IPS-20b (cell line): Measurements from ENCODE around the gene AHR.
A peak's percentile ranks its signal among the peaks of the same experiment; 100 is the strongest.

ENCODE experiments used
- H3K27ac ChIP-seq: one replicate; pipeline ENCODE4 v1.5.1; 2013; ENCODE audit warnings: low read length
- H3K27me3 ChIP-seq: 2 replicates; pipeline ENCODE4 v1.6.1; 2013; ENCODE audit warnings: mild to moderate bottlenecking, low read length, inconsistent platforms; ENCODE audit not compliant: insufficient read depth
- H3K36me3 ChIP-seq: 2 replicates; pipeline ENCODE4 v1.6.1; 2013; ENCODE audit warnings: low read depth, mild to moderate bottlenecking, inconsistent platforms, low read length, moderate library complexity; ENCODE audit not compliant: insufficient read depth
- H3K4me1 ChIP-seq: 2 replicates; pipeline ENCODE4 v1.6.1; 2013; ENCODE audit warnings: mild to moderate bottlenecking, control low read depth, inconsistent platforms, low read length, moderate library complexity; ENCODE audit not compliant: insufficient read depth
- H3K4me3 ChIP-seq: 2 replicates; pipeline ENCODE4 v1.5.1; 2013; ENCODE audit warnings: mild to moderate bottlenecking, low read length, inconsistent platforms
- H3K9ac ChIP-seq: 2 replicates; pipeline ENCODE4 v1.6.1; 2013; ENCODE audit warnings: low read depth, mild to moderate bottlenecking, inconsistent platforms, low read length, moderate library complexity
- H3K9me3 ChIP-seq: 2 replicates; pipeline ENCODE4 v1.6.1; 2013; ENCODE audit warnings: mild to moderate bottlenecking, low read depth, low read length, inconsistent platforms; ENCODE audit not compliant: insufficient read depth

Gene AHR

DNA sequence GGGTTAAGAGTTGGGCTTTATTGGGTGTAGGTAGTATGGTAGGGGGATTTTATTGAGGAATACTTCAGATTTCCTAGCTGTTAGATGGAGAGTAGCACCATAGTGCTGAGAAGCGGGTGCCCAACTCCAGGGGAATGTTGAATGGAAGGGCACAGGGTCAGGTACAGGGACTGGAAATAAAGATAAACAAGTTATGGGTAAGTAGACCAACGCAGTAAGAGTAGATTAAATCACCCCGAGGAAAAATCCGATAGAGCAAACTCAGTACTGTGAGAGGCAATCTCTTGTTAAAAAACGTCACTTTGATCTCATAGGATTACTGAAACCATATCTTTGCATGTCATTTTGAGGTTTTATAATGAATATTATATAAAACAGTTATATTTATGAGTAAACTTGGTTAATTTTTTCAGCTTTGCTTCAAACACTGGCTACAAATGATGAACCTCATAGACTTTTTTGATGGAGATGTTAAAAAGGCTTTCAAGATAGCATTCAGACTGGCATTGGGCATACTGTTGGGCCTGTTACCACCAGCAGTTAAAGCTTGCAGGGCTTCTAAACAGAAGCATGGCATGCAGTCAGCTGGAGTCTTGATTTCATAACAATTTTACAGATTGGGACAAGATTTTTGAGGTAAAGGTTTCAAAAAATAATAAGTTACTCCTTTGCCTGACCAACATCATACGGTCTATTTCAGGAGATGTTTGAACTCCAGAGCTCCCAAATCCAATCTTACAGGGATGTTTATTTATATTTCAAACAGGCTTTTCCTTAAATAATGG, 7.1 kb downstream of the AHR start:
- no peak overlapping the region for H3K4me3 ChIP-seq
- peaks cover 21% of the 10 kb centered on the region; the same call in 1 of the 2 replicates for H3K4me1 ChIP-seq
- H3K9me3 ChIP-seq: no peaks in the 10 kb centered on the region
- no peak overlapping the region for H3K9ac ChIP-seq
- peaks cover 2% of the 10 kb centered on the region; the same call in 1 of the 2 replicates for H3K27me3 ChIP-seq
- H3K27ac ChIP-seq: no peak overlapping the region
- no peaks in the 10 kb centered on the region for H3K36me3 ChIP-seq

DNA sequence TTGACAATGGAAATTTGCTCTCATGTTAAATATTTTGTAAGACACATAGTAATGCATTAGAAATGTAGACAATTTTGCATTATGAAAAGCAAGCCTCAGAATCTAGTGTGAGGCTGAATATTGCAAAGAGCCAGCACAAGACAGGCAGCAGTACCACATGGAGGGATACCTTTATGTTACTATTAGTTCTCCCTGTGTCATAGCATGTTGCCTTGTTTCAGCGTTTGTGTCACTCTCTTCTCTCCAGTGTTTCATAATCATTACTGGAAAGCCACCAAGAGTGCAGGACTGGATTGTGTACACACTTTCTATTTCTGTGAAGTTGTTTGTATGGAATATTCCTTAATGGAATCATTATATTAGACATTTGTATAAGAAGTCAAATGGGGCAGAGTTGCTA, 8.5 kb downstream of the AHR start:
- Histone ChIP-seq H3K36me3 (no peaks in the 10 kb centered on the region), H3K4me3 (no peak overlapping the region), H3K9me3 (no peaks in the 10 kb centered on the region), H3K27ac (no peak overlapping the region), H3K4me1 (peaks cover 26% of the 10 kb centered on the region; the same call in 1 of the 2 replicates), H3K27me3 (no peaks in the 10 kb centered on the region), H3K9ac (no peak overlapping the region)

DNA sequence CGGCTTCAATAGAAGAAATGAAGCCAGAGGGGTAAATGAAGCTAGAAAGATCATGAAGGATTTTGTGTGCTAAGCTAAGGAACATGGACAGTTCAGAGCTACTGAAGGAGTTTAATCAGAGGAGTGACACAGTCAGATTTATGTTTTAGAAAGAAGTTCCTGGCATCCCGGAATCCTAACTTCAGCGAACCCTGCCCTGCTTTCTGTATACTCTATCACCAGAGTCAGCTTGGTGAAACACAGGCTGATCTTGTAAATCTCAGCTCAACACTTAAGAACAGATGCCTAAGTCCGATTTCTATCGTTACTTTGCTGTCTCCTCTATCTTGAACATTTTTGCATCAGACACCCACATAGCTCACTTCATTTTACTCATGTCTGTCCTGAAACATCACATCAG, 9.1 kb downstream of the AHR start:
- H3K9ac ChIP-seq: no peak overlapping the region
- no peak overlapping the region for H3K27ac ChIP-seq
- no peak overlapping the region for H3K4me3 ChIP-seq
- H3K27me3 ChIP-seq: no peaks in the 10 kb centered on the region
- H3K4me1 ChIP-seq: peaks cover 30% of the 10 kb centered on the region; the same call in 1 of the 2 replicates
- no peaks in the 10 kb centered on the region for H3K36me3 ChIP-seq
- no peaks in the 10 kb centered on the region for H3K9me3 ChIP-seq

DNA sequence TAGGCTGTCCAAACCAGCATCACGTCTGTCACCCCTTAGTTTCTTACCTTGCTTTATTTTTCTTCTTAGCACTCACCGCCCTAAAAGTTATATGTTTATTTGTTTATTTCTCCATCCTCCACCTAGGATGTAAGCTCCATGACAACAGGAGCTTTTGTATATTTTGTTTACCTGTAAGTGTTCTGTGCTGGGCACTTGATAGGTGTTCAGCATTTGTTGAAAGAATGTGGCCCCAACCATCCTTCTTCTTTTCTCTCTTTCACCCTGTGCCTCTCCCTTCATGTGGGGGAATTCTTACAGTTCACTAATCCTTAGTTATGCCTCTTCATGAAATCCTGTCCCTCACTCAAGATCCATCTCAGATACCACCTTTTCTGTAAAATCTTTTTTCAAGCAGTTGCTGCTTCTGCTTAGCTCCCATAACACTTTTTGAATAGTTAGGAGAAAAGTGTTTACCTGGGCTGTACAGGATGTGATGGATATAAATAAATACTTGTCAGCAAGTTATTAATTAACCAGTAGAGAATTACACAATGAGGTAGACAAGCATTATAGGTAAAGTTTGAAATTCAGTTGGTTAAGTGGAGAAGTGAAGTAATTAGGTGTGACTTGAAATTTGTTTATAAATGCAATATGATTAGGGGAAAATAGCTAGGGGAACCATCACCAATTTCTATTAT, 9.7 kb downstream of the AHR start:
- Histone ChIP-seq H3K9me3 (no peaks in the 10 kb centered on the region), H3K9ac (no peak overlapping the region), H3K27ac (no peak overlapping the region), H3K27me3 (no peaks in the 10 kb centered on the region), H3K4me1 (peaks cover 34% of the 10 kb centered on the region; the same call in 1 of the 2 replicates), H3K4me3 (no peak overlapping the region), H3K36me3 (no peaks in the 10 kb centered on the region)

DNA sequence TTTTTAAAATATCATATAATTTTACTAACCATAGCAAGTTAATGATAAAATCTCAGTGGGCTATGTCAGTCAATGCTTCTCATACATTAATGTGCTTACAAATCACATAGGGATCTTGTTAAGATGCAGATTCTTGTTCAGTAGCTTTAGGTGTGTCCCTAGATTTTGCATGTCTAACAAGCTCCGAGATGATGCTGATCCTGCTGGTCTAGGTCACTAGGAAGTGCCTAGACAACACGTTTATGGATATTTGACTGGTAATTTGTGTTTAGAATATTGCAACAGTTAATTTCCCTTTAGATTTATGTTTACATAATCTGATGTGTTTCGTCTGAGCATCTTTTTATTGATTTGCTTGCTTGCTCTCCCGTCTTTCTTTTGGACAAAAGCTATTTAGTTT, 12.7 kb downstream of the AHR start:
- no peak overlapping the region for H3K9ac ChIP-seq
- no peaks in the 10 kb centered on the region for H3K27me3 ChIP-seq
- no peaks in the 10 kb centered on the region for H3K9me3 ChIP-seq
- no peak overlapping the region for H3K4me3 ChIP-seq
- peaks cover 34% of the 10 kb centered on the region for H3K4me1 ChIP-seq
- H3K36me3 ChIP-seq: no peaks in the 10 kb centered on the region
- no peak overlapping the region for H3K27ac ChIP-seq

DNA sequence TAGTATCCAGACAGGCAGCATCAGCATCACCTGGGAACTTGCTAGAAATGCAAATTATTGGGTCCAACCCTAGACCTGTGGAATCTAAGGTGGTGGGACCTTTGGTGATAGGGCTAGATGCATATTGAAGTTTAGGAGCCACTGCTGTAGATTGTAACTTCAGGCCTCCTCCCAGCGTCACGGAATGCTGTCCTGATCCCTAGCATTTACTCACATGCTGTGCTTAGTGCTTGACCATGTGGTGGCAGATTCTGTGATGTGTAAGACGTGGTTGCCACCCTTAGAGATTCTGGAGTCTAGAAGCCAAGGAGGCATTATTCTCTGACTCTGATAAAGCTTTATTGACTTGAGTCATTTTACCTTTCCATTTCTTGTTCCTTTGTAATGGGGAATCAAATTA, 13.5 kb downstream of the AHR start:
- peak overlapping the region; percentile 51; the same call in 1 of the 2 replicates for H3K4me3 ChIP-seq
- H3K9me3 ChIP-seq: no peaks in the 10 kb centered on the region
- H3K27ac ChIP-seq: no peak overlapping the region
- peaks cover 34% of the 10 kb centered on the region for H3K4me1 ChIP-seq
- H3K36me3 ChIP-seq: no peaks in the 10 kb centered on the region
- no peaks in the 10 kb centered on the region for H3K27me3 ChIP-seq
- no peak overlapping the region for H3K9ac ChIP-seq

DNA sequence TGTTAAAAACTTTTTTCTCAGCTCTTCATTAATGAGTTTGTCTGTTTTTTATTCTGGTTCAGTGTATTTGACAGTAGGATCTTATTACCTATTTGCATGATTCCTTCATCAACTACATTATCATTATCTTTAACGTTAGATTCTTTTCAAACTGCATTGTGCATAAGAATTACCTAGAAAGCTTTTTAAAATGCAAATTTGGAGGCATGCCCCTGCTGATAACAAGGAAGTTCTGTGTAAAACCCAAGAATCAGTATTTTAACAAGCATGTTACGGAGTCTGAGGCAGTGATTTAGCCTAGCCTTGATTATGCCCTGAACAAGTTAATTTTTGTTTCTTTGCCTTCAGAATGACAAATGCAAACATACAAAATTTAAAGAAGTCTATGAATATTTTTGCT, 14.2 kb downstream of the AHR start:
- Histone ChIP-seq H3K9me3 (no peaks in the 10 kb centered on the region), H3K27me3 (no peaks in the 10 kb centered on the region), H3K4me1 (peaks cover 32% of the 10 kb centered on the region), H3K36me3 (no peaks in the 10 kb centered on the region), H3K27ac (peak overlapping the region; percentile 67), H3K4me3 (peak overlapping the region; percentile 51), H3K9ac (peak overlapping the region; percentile 55; the same call in 1 of the 2 replicates)

DNA sequence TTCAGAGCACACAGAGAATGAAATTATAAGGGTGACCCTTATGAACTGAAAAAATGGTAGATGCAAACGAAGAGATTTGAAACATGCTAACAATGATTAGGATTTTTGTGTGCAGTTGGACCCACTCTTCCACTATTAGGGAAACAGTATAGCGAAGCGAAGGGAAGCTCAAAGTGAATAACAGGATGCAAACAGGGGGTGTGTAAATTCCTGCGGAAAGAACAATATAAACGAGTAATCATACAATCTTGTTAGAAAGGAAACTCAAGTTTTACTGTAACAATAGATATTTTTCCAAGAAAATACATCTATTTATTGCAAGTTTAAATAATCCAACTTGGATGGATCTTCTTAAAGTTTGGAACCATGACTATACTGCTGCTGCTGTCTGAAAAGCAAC, 14.7 kb downstream of the AHR start:
- H3K27me3 ChIP-seq: no peaks in the 10 kb centered on the region
- no peaks in the 10 kb centered on the region for H3K9me3 ChIP-seq
- peak overlapping the region; percentile 51 for H3K4me3 ChIP-seq
- H3K4me1 ChIP-seq: peaks cover 32% of the 10 kb centered on the region
- H3K36me3 ChIP-seq: no peaks in the 10 kb centered on the region
- H3K9ac ChIP-seq: peak overlapping the region; percentile 55; the same call in 1 of the 2 replicates
- H3K27ac ChIP-seq: peak overlapping the region; percentile 67

DNA sequence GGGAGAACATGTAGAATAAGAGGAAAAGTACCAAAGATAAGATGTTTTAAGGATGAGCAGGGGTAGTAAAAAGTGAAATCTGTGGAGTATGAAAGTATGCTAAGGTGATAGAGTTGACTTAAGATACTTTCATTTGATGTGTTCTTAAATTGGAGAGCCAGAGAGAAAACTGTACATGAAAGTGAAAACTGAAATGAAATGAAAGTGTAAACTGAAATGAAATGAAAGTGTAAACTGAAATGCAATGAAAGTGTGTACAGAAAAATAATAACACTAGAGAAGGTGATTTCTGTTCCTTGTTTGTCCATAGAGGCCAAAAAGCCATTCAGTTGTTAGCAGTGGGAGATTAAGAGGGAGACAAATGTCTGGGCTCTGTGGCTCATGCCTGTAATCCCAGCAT, 17.5 kb downstream of the AHR start:
- no peak overlapping the region for H3K4me3 ChIP-seq
- H3K27me3 ChIP-seq: no peaks in the 10 kb centered on the region
- no peak overlapping the region for H3K27ac ChIP-seq
- peaks cover 32% of the 10 kb centered on the region for H3K4me1 ChIP-seq
- H3K36me3 ChIP-seq: no peaks in the 10 kb centered on the region
- H3K9me3 ChIP-seq: no peaks in the 10 kb centered on the region
- H3K9ac ChIP-seq: no peak overlapping the region

DNA sequence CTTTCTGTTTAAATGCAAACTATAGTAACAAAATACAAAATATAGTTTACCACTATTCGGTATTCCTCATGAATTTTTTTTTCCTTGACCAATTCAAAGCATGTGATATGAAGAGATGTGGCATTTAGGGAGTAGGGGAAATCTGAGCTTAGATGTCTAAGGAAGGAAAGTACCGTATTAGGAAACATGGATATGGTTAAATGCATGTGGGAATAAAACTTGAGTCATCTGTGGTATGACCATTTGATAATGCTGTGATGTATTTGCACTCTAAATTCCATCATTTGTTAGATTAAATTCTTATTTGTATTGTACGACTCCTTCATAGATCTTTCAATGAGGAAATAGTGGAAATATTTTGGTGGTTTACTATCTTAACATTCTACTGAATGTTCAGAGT, 19.7 kb downstream of the AHR start:
- H3K9me3 ChIP-seq: no peaks in the 10 kb centered on the region
- H3K36me3 ChIP-seq: no peaks in the 10 kb centered on the region
- no peak overlapping the region for H3K27ac ChIP-seq
- H3K4me1 ChIP-seq: peaks cover 14% of the 10 kb centered on the region
- H3K4me3 ChIP-seq: no peak overlapping the region
- no peaks in the 10 kb centered on the region for H3K27me3 ChIP-seq
- no peak overlapping the region for H3K9ac ChIP-seq

DNA sequence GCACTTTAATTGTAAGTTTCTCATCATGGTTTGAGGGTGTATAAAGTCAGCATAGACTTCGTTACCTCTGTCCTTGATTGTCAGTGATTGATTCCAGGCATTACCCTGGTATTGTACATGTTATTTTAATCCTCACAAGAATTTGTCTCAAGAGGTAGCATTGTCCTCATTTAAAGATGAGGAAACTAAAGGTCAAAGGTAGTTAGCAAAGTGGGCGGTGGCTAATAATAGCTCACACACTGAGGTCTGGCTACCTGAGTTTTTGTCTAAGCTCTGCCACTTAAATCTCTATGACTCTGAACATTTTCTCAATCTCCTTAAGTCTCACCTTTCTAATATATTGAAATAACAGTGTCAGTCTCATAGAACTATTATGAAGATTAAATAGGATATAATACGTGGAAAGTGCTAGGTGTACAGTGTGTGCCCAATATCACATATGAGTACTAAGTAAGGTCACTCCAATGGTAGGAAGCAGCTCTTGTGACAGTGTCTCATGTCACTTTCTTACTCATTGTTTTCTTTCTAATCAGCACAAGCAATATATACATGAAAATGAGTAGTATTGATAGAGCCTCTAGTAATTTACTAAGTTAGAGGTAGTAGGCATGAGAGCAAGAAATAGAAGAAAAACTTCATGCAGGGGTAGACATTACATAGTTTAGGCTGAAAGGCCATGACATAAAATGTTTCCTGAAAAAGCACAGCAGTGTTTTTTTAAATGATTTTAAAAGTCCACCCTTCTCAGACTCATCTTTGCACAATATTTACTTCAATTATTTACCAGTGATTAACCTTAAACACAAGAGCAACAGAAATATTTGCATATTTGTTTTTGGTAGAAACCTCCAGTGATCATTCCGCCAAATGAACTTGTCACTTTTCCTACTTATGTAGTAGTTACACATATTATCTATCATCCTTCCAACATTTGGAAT, 21.0 kb downstream of the AHR start:
- Histone ChIP-seq H3K27ac (no peak overlapping the region), H3K9me3 (no peaks in the 10 kb centered on the region), H3K9ac (no peak overlapping the region), H3K4me1 (peaks cover 3% of the 10 kb centered on the region; the same call in 1 of the 2 replicates), H3K36me3 (no peaks in the 10 kb centered on the region), H3K27me3 (no peaks in the 10 kb centered on the region), H3K4me3 (no peak overlapping the region)
